H9 (cell line): ENCODE data around the gene EDARADD. TPM values are rescaled to one million over a fixed set of nuclear protein-coding genes. Genes with fewer than 3 reads are reported as not detected.

Experiments
- DNase-seq: peaks from one replicate; pipeline ENCODE4 v3.0.0-alpha.2; 2017
- H2AFZ ChIP-seq: one replicate; pipeline ENCODE4 v1.6.1; 2013; ENCODE audit warnings: mild to moderate bottlenecking, low read length, control low read depth, moderate library complexity
- H2AK5ac ChIP-seq: 2 replicates; pipeline ENCODE4 v1.6.1; 2013; ENCODE audit warnings: low read length, control low read depth, mixed read lengths; ENCODE audit not compliant: insufficient read length
- H2BK120ac ChIP-seq: one replicate; pipeline ENCODE4 v1.6.1; 2013; ENCODE audit warnings: low read depth, mild to moderate bottlenecking, low read length, control low read depth, inconsistent platforms; ENCODE audit not compliant: poor library complexity, severe bottlenecking
- H2BK12ac ChIP-seq: 2 replicates; pipeline ENCODE4 v1.6.1; 2013; ENCODE audit warnings: low read length, control low read depth, mixed read lengths, low read depth; ENCODE audit not compliant: insufficient read length
- H2BK15ac ChIP-seq: 2 replicates; pipeline ENCODE4 v1.6.1; 2013; ENCODE audit warnings: low read depth, low read length, control low read depth
- H2BK20ac ChIP-seq: one replicate; pipeline ENCODE4 v1.6.1; 2013; ENCODE audit warnings: low read depth, mild to moderate bottlenecking, low read length, control low read depth, inconsistent platforms; ENCODE audit not compliant: poor library complexity, severe bottlenecking
- H2BK5ac ChIP-seq: 2 replicates; pipeline ENCODE4 v1.6.1; 2013; ENCODE audit warnings: low read length, control low read depth, mixed read lengths; ENCODE audit not compliant: insufficient read length
- H3K14ac ChIP-seq: 2 replicates; pipeline ENCODE4 v1.6.1; 2013; ENCODE audit warnings: low read length, control low read depth; ENCODE audit not compliant: insufficient read depth
- H3K18ac ChIP-seq: 2 replicates; pipeline ENCODE4 v1.6.1; 2013; ENCODE audit warnings: low read depth, mild to moderate bottlenecking, mixed read lengths, low read length, control low read depth; ENCODE audit not compliant: insufficient read length
- H3K23ac ChIP-seq: 2 replicates; pipeline ENCODE4 v1.6.1; 2013; ENCODE audit warnings: low read length, control low read depth, mixed read lengths, low read depth; ENCODE audit not compliant: insufficient read length
- H3K23me2 ChIP-seq: 2 replicates; pipeline ENCODE4 v1.6.1; 2013; ENCODE audit warnings: low read depth, mild to moderate bottlenecking, mixed read lengths, low read length, control low read depth; ENCODE audit not compliant: insufficient read length, poor library complexity, severe bottlenecking
- H3K27ac ChIP-seq: 2 replicates; pipeline ENCODE4 v1.5.1; 2013; ENCODE audit warnings: low read length, control low read depth, mixed read lengths, low read depth; ENCODE audit not compliant: insufficient read length
- H3K27me3 ChIP-seq: 2 replicates; pipeline ENCODE4 v1.6.1; 2013; ENCODE audit warnings: low read length, control low read depth, inconsistent platforms; ENCODE audit not compliant: insufficient read depth
- H3K4ac ChIP-seq: 2 replicates; pipeline ENCODE4 v1.6.1; 2013; ENCODE audit warnings: low read depth, mild to moderate bottlenecking, control low read depth, inconsistent platforms, low read length, moderate library complexity
- H3K4me1 ChIP-seq: 2 replicates; pipeline ENCODE4 v1.6.1; 2013; ENCODE audit warnings: low read length, control low read depth, inconsistent platforms; ENCODE audit not compliant: insufficient read depth
- H3K4me2 ChIP-seq: 2 replicates; pipeline ENCODE4 v1.6.1; 2013; ENCODE audit warnings: low read length, control low read depth, mixed read lengths; ENCODE audit not compliant: insufficient read length, insufficient read depth
- H3K56ac ChIP-seq: 2 replicates; pipeline ENCODE4 v1.6.1; 2013; ENCODE audit warnings: low read depth, mild to moderate bottlenecking, mixed read lengths, low read length, control low read depth; ENCODE audit not compliant: insufficient read length
- H3K79me1 ChIP-seq: 2 replicates; pipeline ENCODE4 v1.6.1; 2013; ENCODE audit warnings: low read depth, mild to moderate bottlenecking, moderate library complexity, low read length, control low read depth, inconsistent platforms; ENCODE audit not compliant: insufficient read depth, poor library complexity, severe bottlenecking
- H3K79me2 ChIP-seq: 2 replicates; pipeline ENCODE4 v1.6.1; 2013; ENCODE audit warnings: low read length, control low read depth, inconsistent platforms; ENCODE audit not compliant: insufficient read depth
- H3K9ac ChIP-seq: 2 replicates; pipeline ENCODE4 v1.6.1; 2013; ENCODE audit warnings: low read length, control low read depth, mixed read lengths; ENCODE audit not compliant: insufficient read length; ENCODE audit errors: extremely low read depth
- H3K9me3 ChIP-seq: one replicate; pipeline ENCODE4 v1.6.1; 2013; ENCODE audit warnings: low read depth, low read length, inconsistent platforms; ENCODE audit not compliant: control insufficient read depth
- H3T11ph ChIP-seq: one replicate; pipeline ENCODE4 v1.6.1; 2013; ENCODE audit warnings: mild to moderate bottlenecking, low read length, control low read depth, inconsistent platforms
- H4K20me1 ChIP-seq: one replicate; pipeline ENCODE4 v1.6.1; 2013; ENCODE audit not compliant: control insufficient read depth, insufficient read length, insufficient read depth
- H4K5ac ChIP-seq: 2 replicates; pipeline ENCODE4 v1.6.1; 2013; ENCODE audit warnings: low read depth, mild to moderate bottlenecking, mixed read lengths, low read length, control low read depth; ENCODE audit not compliant: insufficient read length
- H4K8ac ChIP-seq: replicated peaks from 2 replicates; pipeline ENCODE4 v1.6.1; 2013; ENCODE audit warnings: low read length, control low read depth, mixed read lengths, low read depth; ENCODE audit not compliant: insufficient read length
- H4K91ac ChIP-seq: 2 replicates; pipeline ENCODE4 v1.6.1; 2013; ENCODE audit warnings: low read depth, mild to moderate bottlenecking, moderate library complexity, mixed read lengths, low read length, control low read depth; ENCODE audit not compliant: insufficient read length
- H3K27ac Mint-ChIP-seq, 3 experiments: 2 replicates in 2 of 3; 3 replicates in 1 of 3; pipeline ENCODE4 v1.8.0; 2020 to 2021; ENCODE audit warnings: mixed read lengths in 3 of 3, mild to moderate bottlenecking in 1 of 3, moderate library complexity in 1 of 3
- H3K27me3 Mint-ChIP-seq: 2 replicates; pipeline ENCODE4 v1.8.0; 2021; ENCODE audit warnings: low read depth, mild to moderate bottlenecking, moderate library complexity, mixed read lengths
- H3K36me3 Mint-ChIP-seq, 3 experiments: 2 replicates in 2 of 3; 3 replicates in 1 of 3; pipeline ENCODE4 v1.8.0; 2020 to 2021; ENCODE audit warnings: low read depth in 3 of 3, mixed read lengths in 3 of 3; ENCODE audit not compliant: insufficient read depth in 1 of 3
- H3K4me1 Mint-ChIP-seq, 2 experiments: 2 replicates each; pipeline ENCODE4 v1.8.0; 2020; ENCODE audit warnings: mixed read lengths in 2 of 2
- H3K4me3 Mint-ChIP-seq, 2 experiments: 2 replicates in 1 of 2; 3 replicates in 1 of 2; pipeline ENCODE4 v1.8.0; 2020 to 2021; ENCODE audit warnings: mild to moderate bottlenecking in 2 of 2, mixed read lengths in 2 of 2, moderate library complexity in 1 of 2
- H3K9me3 Mint-ChIP-seq, 2 experiments: 2 replicates in 1 of 2; 3 replicates in 1 of 2; pipeline ENCODE4 v1.8.0; 2020; ENCODE audit warnings: mild to moderate bottlenecking in 2 of 2, mixed read lengths in 2 of 2, moderate library complexity in 1 of 2
- WGBS: extraction: QIAGEN DNeasy Blood & Tissue Kit; methylation state at CpG from one replicate; pipeline ENCODE4 v1.1.7; 2013; ENCODE audit warnings: missing lambda C conversion rate, low lambda C conversion rate, mixed read lengths; ENCODE audit not compliant: insufficient read length; ENCODE audit errors: extremely low coverage; 5-methylcytosine and 5-hydroxymethylcytosine counted together
- total RNA-seq: library from RNA; stranded (reverse); gene quantifications from 2 replicates; pipeline ENCODE4 v1.2.1, GENCODE V29; 2021
- TF ChIP-seq, protein P1 (sequence below): fragments of 200-600 bp; sonication (generic); conservative IDR thresholded peaks from 3 replicates; pipeline ENCODE4 v1.8.0; 2021; ENCODE audit warnings: antibody characterized with exemption, mild to moderate bottlenecking

Gene EDARADD
- total RNA-seq, 1 experiment from 2014 or later: 3.8 TPM

DNA sequence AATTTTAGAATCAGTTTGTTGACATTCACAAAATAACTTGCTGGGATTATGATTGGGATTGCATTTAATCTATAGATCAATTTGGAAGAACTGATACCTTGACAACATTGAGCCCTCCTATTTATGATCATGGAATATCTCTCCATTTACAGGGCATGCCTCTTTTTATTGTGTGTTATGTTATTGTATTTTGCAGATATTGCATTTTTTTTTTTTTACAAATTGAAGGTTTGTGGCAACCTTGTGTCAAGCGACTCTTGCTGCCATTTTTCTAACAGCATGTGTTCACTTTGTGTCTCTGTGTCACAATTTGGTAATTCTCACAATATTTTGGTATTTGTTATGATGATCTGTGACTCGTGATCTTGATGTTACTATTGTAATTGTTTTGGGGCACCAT, 46.3 kb downstream of the EDARADD start:
- Histone ChIP-seq H4K91ac (no peak overlapping the region), H3K27me3 (no peaks in the 10 kb centered on the region), H3K79me1 (no peaks in the 10 kb centered on the region), H2BK20ac (no peak overlapping the region), H4K8ac (no peak overlapping the region), H3K4me1 (no peaks in the 10 kb centered on the region), H4K20me1 (no peaks in the 10 kb centered on the region), H3T11ph (no peak overlapping the region), H2AK5ac (no peak overlapping the region), H3K9me3 (no peaks in the 10 kb centered on the region), H2AFZ (no peak overlapping the region), H4K5ac (no peak overlapping the region), H3K4me2 (no peak overlapping the region), H3K18ac (no peak overlapping the region), H2BK5ac (no peak overlapping the region), H2BK120ac (no peak overlapping the region), H2BK15ac (no peak overlapping the region), H3K79me2 (no peaks in the 10 kb centered on the region), H3K27ac (no peak overlapping the region), H3K14ac (no peak overlapping the region), H3K23me2 (no peaks in the 10 kb centered on the region), H3K56ac (no peak overlapping the region), H2BK12ac (no peak overlapping the region), H3K4ac (no peak overlapping the region), H3K9ac (no peak overlapping the region), H3K23ac (no peak overlapping the region)
- Mint-ChIP-seq H3K27ac (no peak overlapping the region), H3K4me3 (no peak overlapping the region), H3K9me3 (peaks cover 6 to 7% of the 10 kb centered on the region in 2 experiments; a peak in 4 of 5 replicates), H3K36me3 (peaks cover 4 to 7% (median 4%) of the 10 kb centered on the region in 3 experiments; a peak in 6 of 7 replicates), H3K27me3 (no peaks in the 10 kb centered on the region), H3K4me1 (no peaks in the 10 kb centered on the region)
- DNase-seq: no peak
- TF ChIP-seq, protein P1, sequence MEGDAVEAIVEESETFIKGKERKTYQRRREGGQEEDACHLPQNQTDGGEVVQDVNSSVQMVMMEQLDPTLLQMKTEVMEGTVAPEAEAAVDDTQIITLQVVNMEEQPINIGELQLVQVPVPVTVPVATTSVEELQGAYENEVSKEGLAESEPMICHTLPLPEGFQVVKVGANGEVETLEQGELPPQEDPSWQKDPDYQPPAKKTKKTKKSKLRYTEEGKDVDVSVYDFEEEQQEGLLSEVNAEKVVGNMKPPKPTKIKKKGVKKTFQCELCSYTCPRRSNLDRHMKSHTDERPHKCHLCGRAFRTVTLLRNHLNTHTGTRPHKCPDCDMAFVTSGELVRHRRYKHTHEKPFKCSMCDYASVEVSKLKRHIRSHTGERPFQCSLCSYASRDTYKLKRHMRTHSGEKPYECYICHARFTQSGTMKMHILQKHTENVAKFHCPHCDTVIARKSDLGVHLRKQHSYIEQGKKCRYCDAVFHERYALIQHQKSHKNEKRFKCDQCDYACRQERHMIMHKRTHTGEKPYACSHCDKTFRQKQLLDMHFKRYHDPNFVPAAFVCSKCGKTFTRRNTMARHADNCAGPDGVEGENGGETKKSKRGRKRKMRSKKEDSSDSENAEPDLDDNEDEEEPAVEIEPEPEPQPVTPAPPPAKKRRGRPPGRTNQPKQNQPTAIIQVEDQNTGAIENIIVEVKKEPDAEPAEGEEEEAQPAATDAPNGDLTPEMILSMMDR: no peak
- no CpG with 5 or more reads among the region's 2 CpGs for WGBS
